Measurements from ENCODE around the gene TMEM198.
A peak's percentile ranks its signal among the peaks of the same experiment; 100 is the strongest.

TMEM198 gene

DNA sequence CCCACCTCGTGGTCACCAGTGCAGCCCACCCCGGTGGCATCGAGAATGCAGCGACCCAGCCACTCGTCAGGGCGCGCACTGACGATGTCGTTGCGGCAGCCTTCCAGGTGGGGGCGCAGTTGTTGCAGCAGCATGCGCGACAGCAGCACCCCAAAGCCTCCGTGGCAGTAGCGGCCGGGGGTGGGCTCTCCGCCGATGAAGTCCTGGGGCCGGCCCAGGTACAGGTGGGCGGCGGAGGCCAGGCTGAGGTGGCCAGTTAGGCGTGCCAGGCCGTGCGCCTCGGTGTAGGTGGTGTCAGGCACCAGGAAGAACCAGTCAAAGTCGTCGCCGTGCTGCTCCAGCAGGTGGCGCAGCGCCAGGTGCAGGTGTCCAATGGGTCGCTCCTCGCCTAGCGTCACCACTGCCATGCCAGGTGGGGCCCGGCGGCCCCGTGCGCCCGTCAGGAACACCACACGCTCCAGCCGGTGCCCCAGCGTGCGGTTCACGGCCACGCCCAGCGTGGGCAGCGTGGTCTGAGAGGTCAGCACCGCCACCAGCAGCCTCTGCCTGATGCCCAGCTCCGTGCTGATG, 2.1 kb upstream of the TMEM198 start:
- TF ChIP-seq ZFX (IDR thresholded peaks at IDR 0.05; ENCODE audit: borderline replicate concordance) (no peak), CTCF (IDR thresholded peaks at IDR 0.05) (peak; percentile 100)
- peak overlapping the region; percentile 93; the same call in 1 of the 2 replicates for H3K27ac ChIP-seq

GRCh38 chr2:219542931-219543595, 765 bp upstream of the TMEM198 start:
- TF ChIP-seq ZFX (IDR thresholded peaks at IDR 0.05; ENCODE audit: borderline replicate concordance): no peak
- TF ChIP-seq CTCF (IDR thresholded peaks at IDR 0.05): peak; percentile 18
- H3K27ac ChIP-seq: peak overlapping the region; percentile 93

DNA sequence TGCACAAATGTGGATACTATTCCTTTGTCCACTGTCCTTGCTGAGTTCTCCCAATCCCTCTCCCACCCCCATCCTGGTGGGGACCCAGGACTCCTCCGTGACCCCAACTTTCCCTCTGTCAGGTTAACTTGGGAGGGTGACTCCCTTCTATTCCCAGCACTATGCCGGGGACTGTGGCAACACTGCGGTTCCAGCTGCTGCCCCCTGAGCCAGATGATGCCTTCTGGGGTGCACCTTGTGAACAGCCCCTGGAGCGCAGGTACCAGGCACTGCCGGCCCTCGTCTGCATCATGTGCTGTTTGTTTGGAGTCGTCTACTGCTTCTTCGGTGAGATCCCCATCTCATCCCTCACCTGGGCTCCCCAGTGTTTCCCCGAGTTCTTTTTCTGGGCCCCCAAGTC, 739 bp downstream of the TMEM198 start:
- TF ChIP-seq ZFX (IDR thresholded peaks at IDR 0.05; ENCODE audit: borderline replicate concordance) (no peak), CTCF (IDR thresholded peaks at IDR 0.05) (no peak)
- peak overlapping the region; percentile 93 for H3K27ac ChIP-seq

- no peak overlapping the region for H3K27ac ChIP-seq
- TF ChIP-seq CTCF (IDR thresholded peaks at IDR 0.05) (no peak), ZFX (IDR thresholded peaks at IDR 0.05; ENCODE audit: borderline replicate concordance) (no peak)
Measured at GRCh38 chr2:219545295-219545942, 1.6 kb downstream of the TMEM198 start.

DNA sequence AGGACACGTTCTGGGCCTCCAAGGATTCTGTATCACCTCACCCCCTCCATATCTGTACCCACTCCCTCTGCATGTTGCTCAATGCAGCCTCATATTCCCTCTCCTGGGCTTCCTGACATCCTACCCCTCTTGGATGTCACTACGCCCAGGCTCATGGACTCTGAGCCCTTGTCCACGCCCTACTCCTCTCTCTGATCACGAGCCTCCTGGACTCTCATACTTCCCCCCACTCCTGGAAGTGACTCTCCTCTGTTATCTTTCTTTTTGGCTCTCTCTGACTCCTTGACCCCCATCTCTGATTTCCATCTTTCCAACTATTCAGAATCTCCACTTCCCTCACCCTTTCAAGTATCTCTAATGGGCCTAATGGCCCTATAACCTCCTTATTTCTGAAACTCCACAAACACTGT, 2.1 kb downstream of the TMEM198 start:
- TF ChIP-seq CTCF (IDR thresholded peaks at IDR 0.05): no peak
- no peak for TF ChIP-seq ZFX (IDR thresholded peaks at IDR 0.05; ENCODE audit: borderline replicate concordance)
- no peak overlapping the region for H3K27ac ChIP-seq

- TF ChIP-seq ZFX (IDR thresholded peaks at IDR 0.05; ENCODE audit: borderline replicate concordance) (no peak), CTCF (IDR thresholded peaks at IDR 0.05) (no peak)
- H3K27ac ChIP-seq: no peak overlapping the region
Measured at GRCh38 chr2:219547621-219548020, 3.8 kb downstream of the TMEM198 start.

- TF ChIP-seq CTCF (IDR thresholded peaks at IDR 0.05) (no peak), ZFX (IDR thresholded peaks at IDR 0.05; ENCODE audit: borderline replicate concordance) (no peak)
- H3K27ac ChIP-seq: no peak overlapping the region
Measured at GRCh38 chr2:219548990-219549389, 5.2 kb downstream of the TMEM198 start.
